ENCODE results near the gene AGMAT. TPM values are rescaled to one million over a fixed set of nuclear protein-coding genes. Genes with fewer than 3 reads are reported as not detected.
A peak's percentile ranks its signal among the peaks of the same experiment; 100 is the strongest.

The AGMAT gene
- total and polyA plus RNA-seq, 9 of the 15 experiments (the other 6 are each of a cell fraction or from before 2014, with no cell fraction given), result not detected

DNA sequence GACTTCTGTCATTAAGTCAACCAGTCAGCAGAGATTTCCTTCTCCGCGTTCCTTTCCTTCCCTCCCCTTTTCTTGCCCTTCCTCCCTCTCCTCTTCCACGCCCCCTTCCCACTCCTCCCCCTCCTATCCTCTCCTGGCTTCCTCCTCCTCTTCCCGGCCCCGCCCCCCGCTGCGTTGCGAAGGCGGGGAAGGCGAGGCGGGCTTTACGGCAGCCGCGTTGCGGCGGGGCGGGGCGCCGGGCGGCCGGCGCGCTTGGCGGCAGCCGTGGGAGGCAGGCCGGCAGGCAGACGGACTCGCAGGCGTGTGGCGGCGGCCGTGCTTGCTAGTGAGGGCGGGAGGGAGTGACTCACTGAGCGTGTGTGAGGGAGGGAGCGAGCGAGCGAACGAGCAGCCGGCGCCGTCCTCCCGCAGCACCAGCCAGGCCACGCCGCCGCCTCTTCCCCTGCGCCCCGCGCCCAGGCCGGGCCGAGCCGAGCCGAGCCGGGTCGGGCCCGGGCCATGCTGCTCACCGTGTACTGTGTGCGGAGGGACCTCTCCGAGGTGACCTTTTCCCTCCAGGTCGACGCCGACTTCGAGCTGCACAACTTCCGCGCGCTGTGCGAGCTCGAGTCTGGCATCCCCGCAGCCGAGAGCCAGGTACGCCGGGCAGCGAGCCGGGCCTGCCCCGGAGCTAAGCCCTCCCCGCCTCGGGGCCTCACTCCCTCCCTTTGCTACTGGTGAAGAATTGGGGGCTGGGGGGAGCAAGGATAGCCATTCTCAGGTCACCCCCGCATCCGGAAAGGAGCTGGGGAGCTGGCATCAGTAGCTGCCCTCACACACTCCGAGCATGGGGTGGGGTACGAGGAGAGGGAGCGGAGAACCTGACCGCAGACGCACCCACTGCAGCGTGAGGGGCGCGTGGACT, 32.6 kb upstream of the AGMAT start, which contains the start of gene DDI2 (continued):
- TF ChIP-seq, protein P1, sequence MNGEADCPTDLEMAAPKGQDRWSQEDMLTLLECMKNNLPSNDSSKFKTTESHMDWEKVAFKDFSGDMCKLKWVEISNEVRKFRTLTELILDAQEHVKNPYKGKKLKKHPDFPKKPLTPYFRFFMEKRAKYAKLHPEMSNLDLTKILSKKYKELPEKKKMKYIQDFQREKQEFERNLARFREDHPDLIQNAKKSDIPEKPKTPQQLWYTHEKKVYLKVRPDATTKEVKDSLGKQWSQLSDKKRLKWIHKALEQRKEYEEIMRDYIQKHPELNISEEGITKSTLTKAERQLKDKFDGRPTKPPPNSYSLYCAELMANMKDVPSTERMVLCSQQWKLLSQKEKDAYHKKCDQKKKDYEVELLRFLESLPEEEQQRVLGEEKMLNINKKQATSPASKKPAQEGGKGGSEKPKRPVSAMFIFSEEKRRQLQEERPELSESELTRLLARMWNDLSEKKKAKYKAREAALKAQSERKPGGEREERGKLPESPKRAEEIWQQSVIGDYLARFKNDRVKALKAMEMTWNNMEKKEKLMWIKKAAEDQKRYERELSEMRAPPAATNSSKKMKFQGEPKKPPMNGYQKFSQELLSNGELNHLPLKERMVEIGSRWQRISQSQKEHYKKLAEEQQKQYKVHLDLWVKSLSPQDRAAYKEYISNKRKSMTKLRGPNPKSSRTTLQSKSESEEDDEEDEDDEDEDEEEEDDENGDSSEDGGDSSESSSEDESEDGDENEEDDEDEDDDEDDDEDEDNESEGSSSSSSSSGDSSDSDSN (IDR thresholded peaks at IDR 0.05; ENCODE audit: borderline replicate concordance in 1 of 2, low read depth in 2 of 2, low read length in 2 of 2), result peak; percentile 89 to 97
- TF ChIP-seq FOXP4 (CRISPR knock-in tag; IDR thresholded peaks at IDR 0.05; ENCODE audit: borderline replicate concordance) (peak; percentile 71; the same call in 1 of the 2 replicates), MED1 (CRISPR knock-in tag; IDR thresholded peaks at IDR 0.05; ENCODE audit: borderline replicate concordance) (0 out of 2 replicates have a peak, but pooled peaks have one; percentile 91), TSC22D4 (tag; IDR thresholded peaks at IDR 0.05) (no peak), NFE2L1 (tag; IDR thresholded peaks at IDR 0.05; ENCODE audit: borderline replicate concordance, low read depth) (no peak), KLF1 (tag; IDR thresholded peaks at IDR 0.05) (peak; percentile 52; the same call in 1 of the 2 replicates), ZNF143 (CRISPR knock-in tag; IDR thresholded peaks at IDR 0.05) (no peak), GTF2E2 (tag; IDR thresholded peaks at IDR 0.05) (no peak), JUN (IDR thresholded peaks at IDR 0.05; ENCODE audit: borderline replicate concordance, low read depth, low read length) (peak; percentile 89), JUN (CRISPR knock-in tag; IDR thresholded peaks at IDR 0.05; ENCODE audit: borderline replicate concordance) (peak; percentile 94), RNF219 (CRISPR knock-in tag; IDR thresholded peaks at IDR 0.05) (no peak), MBD2 (IDR thresholded peaks at IDR 0.05; ENCODE audit: borderline replicate concordance, low read depth) (0 out of 2 replicates have a peak, but pooled peaks have one; percentile 21), MYNN (IDR thresholded peaks at IDR 0.05) (no peak), MYNN (CRISPR knock-in tag; IDR thresholded peaks at IDR 0.05) (no peak), NFYB (IDR thresholded peaks at IDR 0.05; ENCODE audit: extremely low read depth, insufficient read length) (no peak), TFAM (CRISPR knock-in tag; conservative IDR thresholded peaks at IDR 0.05) (no peak)
- TF ChIP-seq, protein P2, sequence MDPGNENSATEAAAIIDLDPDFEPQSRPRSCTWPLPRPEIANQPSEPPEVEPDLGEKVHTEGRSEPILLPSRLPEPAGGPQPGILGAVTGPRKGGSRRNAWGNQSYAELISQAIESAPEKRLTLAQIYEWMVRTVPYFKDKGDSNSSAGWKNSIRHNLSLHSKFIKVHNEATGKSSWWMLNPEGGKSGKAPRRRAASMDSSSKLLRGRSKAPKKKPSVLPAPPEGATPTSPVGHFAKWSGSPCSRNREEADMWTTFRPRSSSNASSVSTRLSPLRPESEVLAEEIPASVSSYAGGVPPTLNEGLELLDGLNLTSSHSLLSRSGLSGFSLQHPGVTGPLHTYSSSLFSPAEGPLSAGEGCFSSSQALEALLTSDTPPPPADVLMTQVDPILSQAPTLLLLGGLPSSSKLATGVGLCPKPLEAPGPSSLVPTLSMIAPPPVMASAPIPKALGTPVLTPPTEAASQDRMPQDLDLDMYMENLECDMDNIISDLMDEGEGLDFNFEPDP (CRISPR knock-in tag; IDR thresholded peaks at IDR 0.05), result no peak
- TF ChIP-seq, protein P3, sequence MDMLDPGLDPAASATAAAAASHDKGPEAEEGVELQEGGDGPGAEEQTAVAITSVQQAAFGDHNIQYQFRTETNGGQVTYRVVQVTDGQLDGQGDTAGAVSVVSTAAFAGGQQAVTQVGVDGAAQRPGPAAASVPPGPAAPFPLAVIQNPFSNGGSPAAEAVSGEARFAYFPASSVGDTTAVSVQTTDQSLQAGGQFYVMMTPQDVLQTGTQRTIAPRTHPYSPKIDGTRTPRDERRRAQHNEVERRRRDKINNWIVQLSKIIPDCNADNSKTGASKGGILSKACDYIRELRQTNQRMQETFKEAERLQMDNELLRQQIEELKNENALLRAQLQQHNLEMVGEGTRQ (CRISPR knock-in tag; IDR thresholded peaks at IDR 0.05), result no peak

All from K562 (cell line).